Fibroblast of mammary gland (primary cell): ENCODE data around the gene OR2A12.

ENCODE experiments used
- DNase-seq: peaks from one replicate; pipeline ENCODE4 v3.0.0-alpha.2; 2010; ENCODE audit warnings: low read depth
- H3K4me3 ChIP-seq: 2 replicates; pipeline ENCODE4 v1.5.1; 2011; ENCODE audit warnings: low read depth, mild to moderate bottlenecking, low read length, moderate library complexity; ENCODE audit not compliant: control insufficient read depth
- TF ChIP-seq, protein P1 (sequence below): conservative IDR thresholded peaks from 2 replicates; pipeline ENCODE4 v1.5.1; 2011; ENCODE audit warnings: low read depth, low read length, inconsistent platforms; ENCODE audit not compliant: control insufficient read depth, insufficient read depth

The OR2A12 gene

DNA sequence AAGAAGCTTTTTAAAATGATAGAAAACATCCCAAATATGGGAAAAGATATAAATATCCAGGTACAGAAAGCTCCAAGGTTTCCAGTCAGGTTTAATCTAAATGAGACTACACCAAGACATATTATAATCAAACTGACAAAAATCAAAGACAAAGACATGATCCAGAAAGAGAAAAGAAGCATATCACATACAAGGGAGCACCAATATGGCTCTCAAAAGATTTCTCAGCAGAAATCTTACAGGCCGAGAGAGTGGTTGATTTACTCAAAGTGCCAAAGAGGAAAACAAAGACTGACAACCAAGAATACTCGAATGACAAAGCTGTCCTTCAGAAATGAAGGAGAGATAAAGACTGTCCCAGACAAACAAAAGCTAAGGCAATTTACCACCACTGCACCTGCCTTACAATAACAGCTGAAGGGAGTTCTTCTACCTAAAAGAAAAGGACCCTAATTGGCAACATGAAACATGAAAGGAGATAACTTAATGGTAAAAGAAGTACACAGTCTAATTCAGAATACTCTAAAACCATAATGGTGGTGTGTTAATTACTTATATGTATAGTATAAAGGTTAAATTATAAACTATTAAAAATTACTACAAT is 62.2 kb downstream of the OR2A12 start:
- TF ChIP-seq, protein P1, sequence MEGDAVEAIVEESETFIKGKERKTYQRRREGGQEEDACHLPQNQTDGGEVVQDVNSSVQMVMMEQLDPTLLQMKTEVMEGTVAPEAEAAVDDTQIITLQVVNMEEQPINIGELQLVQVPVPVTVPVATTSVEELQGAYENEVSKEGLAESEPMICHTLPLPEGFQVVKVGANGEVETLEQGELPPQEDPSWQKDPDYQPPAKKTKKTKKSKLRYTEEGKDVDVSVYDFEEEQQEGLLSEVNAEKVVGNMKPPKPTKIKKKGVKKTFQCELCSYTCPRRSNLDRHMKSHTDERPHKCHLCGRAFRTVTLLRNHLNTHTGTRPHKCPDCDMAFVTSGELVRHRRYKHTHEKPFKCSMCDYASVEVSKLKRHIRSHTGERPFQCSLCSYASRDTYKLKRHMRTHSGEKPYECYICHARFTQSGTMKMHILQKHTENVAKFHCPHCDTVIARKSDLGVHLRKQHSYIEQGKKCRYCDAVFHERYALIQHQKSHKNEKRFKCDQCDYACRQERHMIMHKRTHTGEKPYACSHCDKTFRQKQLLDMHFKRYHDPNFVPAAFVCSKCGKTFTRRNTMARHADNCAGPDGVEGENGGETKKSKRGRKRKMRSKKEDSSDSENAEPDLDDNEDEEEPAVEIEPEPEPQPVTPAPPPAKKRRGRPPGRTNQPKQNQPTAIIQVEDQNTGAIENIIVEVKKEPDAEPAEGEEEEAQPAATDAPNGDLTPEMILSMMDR: no peak
- no peak overlapping the region for H3K4me3 ChIP-seq
- no peak for DNase-seq
